HEK293 (cell line): ENCODE data around the gene REEP6.

Source experiments
- CTCF ChIA-PET: fragments of 350-600 bp; formaldehyde crosslinking; extraction: SDS; loops from one replicate; lab custom pipeline; 2021; ENCODE audit warnings: antibody characterized with exemption; lab: Yijun Ruan, JAX
- POLR2A ChIA-PET: fragments of 300-600 bp; formaldehyde crosslinking; extraction: SDS; loops from one replicate; lab custom pipeline; 2020; ENCODE audit warnings: antibody characterized with exemption, inconsistent platforms; lab: Yijun Ruan, JAX
- H3K27ac ChIP-seq: fragments of 200-500 bp; sonication (Bioruptor generic); 2 replicates; pipeline ENCODE4 v1.5.1; 2014; ENCODE audit warnings: low read depth, low read length, control low read depth, inconsistent platforms; ENCODE audit errors: extremely low read depth
- H3K36me3 ChIP-seq, 2 experiments: fragments of 200-500 bp in 1 of 2; sonication (Bioruptor generic) in 1 of 2; 1 replicate in 1 of 2; 2 replicates in 1 of 2; pipeline ENCODE4 v1.5.1; 2014 to 2017; ENCODE audit warnings: inconsistent platforms in 2 of 2, low read length in 2 of 2; ENCODE audit not compliant: control insufficient read depth in 2 of 2, insufficient read depth in 1 of 2
- H3K4me1 ChIP-seq: fragments of 200-500 bp; sonication (Bioruptor generic); 2 replicates; pipeline ENCODE4 v1.5.1; 2014; ENCODE audit warnings: mild to moderate bottlenecking, low read length, inconsistent platforms; ENCODE audit not compliant: control insufficient read depth, insufficient read depth
- H3K4me3 ChIP-seq: 2 replicates; pipeline ENCODE4 v1.5.1; 2011; ENCODE audit warnings: low read depth, mild to moderate bottlenecking, control low read depth, low read length, moderate library complexity
- H3K9me3 ChIP-seq: fragments of 200-500 bp; sonication (Bioruptor generic); 2 replicates; pipeline ENCODE4 v1.5.1; 2014; ENCODE audit warnings: low read depth, low read length, inconsistent platforms; ENCODE audit not compliant: control insufficient read depth, insufficient read depth
- GFI1B ChIP-seq: fragments of 450-650 bp; formaldehyde crosslinking; IDR thresholded peaks from 2 replicates; pipeline ENCODE4 v1.5.1; 2016; ENCODE audit warnings: missing biosample characterization, missing genetic modification characterization
- GLIS1 ChIP-seq: fragments of 450-650 bp; formaldehyde crosslinking; IDR thresholded peaks from 2 replicates; pipeline ENCODE4 v1.5.1; 2016; ENCODE audit warnings: missing biosample characterization, missing genetic modification characterization
- KLF7 ChIP-seq: fragments of 450-650 bp; formaldehyde crosslinking; IDR thresholded peaks from 2 replicates; pipeline ENCODE4 v1.5.1; 2016; ENCODE audit warnings: missing biosample characterization, missing genetic modification characterization, borderline replicate concordance
- SCRT1 ChIP-seq: fragments of 450-650 bp; formaldehyde crosslinking; IDR thresholded peaks from 2 replicates; pipeline ENCODE4 v1.5.1; 2016; ENCODE audit warnings: missing biosample characterization, missing genetic modification characterization, borderline replicate concordance
- ZBTB48 ChIP-seq: fragments of 450-650 bp; formaldehyde crosslinking; IDR thresholded peaks from 2 replicates; pipeline ENCODE4 v1.5.1; 2016; ENCODE audit warnings: missing biosample characterization, missing genetic modification characterization
- ZIC2 ChIP-seq: fragments of 450-650 bp; formaldehyde crosslinking; IDR thresholded peaks from 2 replicates; pipeline ENCODE4 v1.5.1; 2016; ENCODE audit warnings: missing biosample characterization, missing genetic modification characterization
- ZNF19 ChIP-seq: fragments of 450-650 bp; formaldehyde crosslinking; IDR thresholded peaks from 2 replicates; pipeline ENCODE4; 2016; ENCODE audit warnings: missing biosample characterization, missing genetic modification characterization, low read depth
- ZNF221 ChIP-seq: fragments of 450-650 bp; formaldehyde crosslinking; IDR thresholded peaks from 2 replicates; pipeline ENCODE4 v1.5.1; 2017; ENCODE audit warnings: missing biosample characterization, missing genetic modification characterization, borderline replicate concordance
- ZNF37A ChIP-seq: fragments of 450-650 bp; IDR thresholded peaks from 2 replicates; pipeline ENCODE4 v1.5.1; 2018; ENCODE audit warnings: missing biosample characterization, missing genetic modification characterization
- ZNF561 ChIP-seq: fragments of 450-650 bp; IDR thresholded peaks from 2 replicates; pipeline ENCODE4 v1.5.1; 2018; ENCODE audit warnings: missing biosample characterization, missing genetic modification characterization, borderline replicate concordance
- ZNF677 ChIP-seq: fragments of 450-650 bp; IDR thresholded peaks from 2 replicates; pipeline ENCODE4 v1.5.0; 2018; ENCODE audit warnings: missing biosample characterization, mild to moderate bottlenecking, missing genetic modification characterization, moderate library complexity
- ZNF785 ChIP-seq: fragments of 450-650 bp; formaldehyde crosslinking; IDR thresholded peaks from 2 replicates; pipeline ENCODE4 v1.5.1; 2016; ENCODE audit warnings: missing biosample characterization, missing genetic modification characterization
- ZNF843 ChIP-seq: fragments of 450-650 bp; formaldehyde crosslinking; IDR thresholded peaks from 2 replicates; pipeline ENCODE4 v1.5.1; 2016; ENCODE audit warnings: missing biosample characterization, missing genetic modification characterization
- ZXDB ChIP-seq: fragments of 450-650 bp; formaldehyde crosslinking; IDR thresholded peaks from 2 replicates; pipeline ENCODE4 v1.5.1; 2016; ENCODE audit warnings: missing biosample characterization, missing genetic modification characterization
- TF ChIP-seq, protein P1 (sequence below): fragments of 450-650 bp; formaldehyde crosslinking; IDR thresholded peaks from 2 replicates; pipeline ENCODE4 v1.5.1; 2017; ENCODE audit warnings: missing biosample characterization, mild to moderate bottlenecking, missing genetic modification characterization, moderate library complexity
- TF ChIP-seq, protein P2 (sequence below): fragments of 450-650 bp; formaldehyde crosslinking; IDR thresholded peaks from 2 replicates; pipeline ENCODE4 v1.5.1; 2016; ENCODE audit warnings: missing biosample characterization, missing genetic modification characterization, borderline replicate concordance

REEP6 gene

DNA sequence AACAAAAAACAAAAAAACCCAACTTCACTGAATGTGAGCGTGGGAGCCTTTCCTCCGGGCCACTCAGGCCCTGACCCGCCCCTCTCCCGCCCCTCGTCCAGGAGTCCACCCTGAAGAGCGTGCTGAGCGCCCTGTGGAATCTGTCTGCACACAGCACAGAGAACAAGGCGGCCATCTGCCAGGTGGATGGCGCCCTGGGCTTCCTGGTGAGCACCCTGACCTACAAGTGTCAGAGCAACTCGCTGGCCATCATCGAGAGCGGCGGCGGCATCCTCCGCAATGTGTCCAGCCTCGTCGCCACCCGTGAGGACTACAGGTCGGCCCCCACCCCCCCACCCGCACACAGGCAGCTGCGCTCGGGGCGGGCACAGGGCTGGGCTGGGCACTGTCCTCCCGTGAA is 29.1 kb upstream of the REEP6 start:
- CTCF ChIA-PET = no interaction called here
- Histone ChIP-seq H3K9me3 (no peaks in the 10 kb centered on the region), H3K36me3 (peaks cover 0 to 25% of the 10 kb centered on the region in 2 experiments; a peak in 1 of 3 replicates), H3K4me1 (no peaks in the 10 kb centered on the region), H3K4me3 (no peak overlapping the region), H3K27ac (no peak overlapping the region)
- TF ChIP-seq GFI1B (no peak), ZNF221 (tag by site-specific recombination) (no peak), ZIC2 (no peak), SCRT1 (tag by site-specific recombination) (no peak), ZBTB48 (no peak), ZNF19 (tag by site-specific recombination) (no peak), ZNF37A (tag by site-specific recombination) (no peak)
- TF ChIP-seq, protein P1, sequence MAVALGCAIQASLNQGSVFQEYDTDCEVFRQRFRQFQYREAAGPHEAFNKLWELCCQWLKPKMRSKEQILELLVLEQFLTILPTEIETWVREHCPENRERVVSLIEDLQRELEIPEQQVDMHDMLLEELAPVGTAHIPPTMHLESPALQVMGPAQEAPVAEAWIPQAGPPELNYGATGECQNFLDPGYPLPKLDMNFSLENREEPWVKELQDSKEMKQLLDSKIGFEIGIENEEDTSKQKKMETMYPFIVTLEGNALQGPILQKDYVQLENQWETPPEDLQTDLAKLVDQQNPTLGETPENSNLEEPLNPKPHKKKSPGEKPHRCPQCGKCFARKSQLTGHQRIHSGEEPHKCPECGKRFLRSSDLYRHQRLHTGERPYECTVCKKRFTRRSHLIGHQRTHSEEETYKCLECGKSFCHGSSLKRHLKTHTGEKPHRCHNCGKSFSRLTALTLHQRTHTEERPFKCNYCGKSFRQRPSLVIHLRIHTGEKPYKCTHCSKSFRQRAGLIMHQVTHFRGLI (tag by site-specific recombination) = no peak
- POLR2A ChIA-PET = interaction anchor here (0.7 kb wide), 1 partner anchor 131 kb away, joined by 7 read pairs; no protein-coding TSS in a partner anchor

DNA sequence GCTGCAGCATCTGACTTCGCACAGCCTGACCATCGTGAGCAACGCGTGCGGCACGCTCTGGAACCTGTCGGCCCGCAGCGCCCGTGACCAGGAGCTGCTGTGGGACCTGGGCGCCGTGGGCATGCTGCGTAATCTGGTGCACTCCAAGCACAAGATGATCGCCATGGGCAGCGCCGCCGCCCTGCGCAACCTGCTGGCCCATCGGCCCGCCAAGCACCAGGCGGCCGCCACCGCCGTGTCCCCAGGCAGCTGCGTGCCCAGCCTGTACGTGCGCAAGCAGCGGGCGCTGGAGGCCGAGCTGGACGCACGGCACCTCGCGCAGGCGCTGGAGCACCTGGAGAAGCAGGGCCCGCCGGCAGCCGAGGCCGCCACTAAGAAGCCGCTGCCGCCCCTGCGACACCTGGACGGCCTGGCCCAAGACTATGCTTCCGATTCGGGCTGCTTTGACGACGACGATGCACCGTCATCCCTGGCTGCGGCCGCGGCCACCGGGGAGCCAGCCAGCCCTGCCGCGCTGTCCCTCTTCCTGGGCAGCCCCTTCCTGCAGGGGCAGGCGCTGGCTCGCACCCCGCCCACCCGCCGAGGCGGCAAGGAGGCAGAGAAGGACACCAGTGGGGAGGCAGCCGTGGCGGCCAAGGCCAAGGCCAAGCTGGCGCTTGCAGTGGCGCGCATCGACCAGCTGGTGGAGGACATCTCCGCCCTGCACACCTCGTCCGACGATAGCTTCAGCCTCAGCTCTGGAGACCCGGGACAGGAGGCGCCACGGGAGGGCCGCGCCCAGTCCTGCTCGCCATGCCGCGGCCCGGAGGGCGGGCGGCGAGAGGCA is 25.6 kb upstream of the REEP6 start:
- Histone ChIP-seq H3K4me1 (peaks cover 4% of the 10 kb centered on the region), H3K4me3 (no peak overlapping the region), H3K27ac (no peak overlapping the region), H3K36me3 (peaks cover 0 to 16% of the 10 kb centered on the region in 2 experiments; a peak in 1 of 3 replicates), H3K9me3 (no peaks in the 10 kb centered on the region)
- POLR2A ChIA-PET = interaction anchor here (0.6 to 1.4 kb wide), 6 partner anchors 9 to 185 kb away, joined by 3 to 5 read pairs (median 4); partner anchors contain the start of gene REEP6
- CTCF ChIA-PET = interaction anchor here (0.5 to 1.5 kb wide), 10 partner anchors 8 to 696 kb away, joined by 3 to 5 read pairs (median 3); no protein-coding TSS in a partner anchor
- TF ChIP-seq GLIS1 (tag by site-specific recombination) = no peak
- no peak for TF ChIP-seq KLF7 (tag by site-specific recombination)
- no peak for TF ChIP-seq ZNF561 (tag by site-specific recombination)
- no peak for TF ChIP-seq ZXDB (tag by site-specific recombination)
- TF ChIP-seq, protein P2, sequence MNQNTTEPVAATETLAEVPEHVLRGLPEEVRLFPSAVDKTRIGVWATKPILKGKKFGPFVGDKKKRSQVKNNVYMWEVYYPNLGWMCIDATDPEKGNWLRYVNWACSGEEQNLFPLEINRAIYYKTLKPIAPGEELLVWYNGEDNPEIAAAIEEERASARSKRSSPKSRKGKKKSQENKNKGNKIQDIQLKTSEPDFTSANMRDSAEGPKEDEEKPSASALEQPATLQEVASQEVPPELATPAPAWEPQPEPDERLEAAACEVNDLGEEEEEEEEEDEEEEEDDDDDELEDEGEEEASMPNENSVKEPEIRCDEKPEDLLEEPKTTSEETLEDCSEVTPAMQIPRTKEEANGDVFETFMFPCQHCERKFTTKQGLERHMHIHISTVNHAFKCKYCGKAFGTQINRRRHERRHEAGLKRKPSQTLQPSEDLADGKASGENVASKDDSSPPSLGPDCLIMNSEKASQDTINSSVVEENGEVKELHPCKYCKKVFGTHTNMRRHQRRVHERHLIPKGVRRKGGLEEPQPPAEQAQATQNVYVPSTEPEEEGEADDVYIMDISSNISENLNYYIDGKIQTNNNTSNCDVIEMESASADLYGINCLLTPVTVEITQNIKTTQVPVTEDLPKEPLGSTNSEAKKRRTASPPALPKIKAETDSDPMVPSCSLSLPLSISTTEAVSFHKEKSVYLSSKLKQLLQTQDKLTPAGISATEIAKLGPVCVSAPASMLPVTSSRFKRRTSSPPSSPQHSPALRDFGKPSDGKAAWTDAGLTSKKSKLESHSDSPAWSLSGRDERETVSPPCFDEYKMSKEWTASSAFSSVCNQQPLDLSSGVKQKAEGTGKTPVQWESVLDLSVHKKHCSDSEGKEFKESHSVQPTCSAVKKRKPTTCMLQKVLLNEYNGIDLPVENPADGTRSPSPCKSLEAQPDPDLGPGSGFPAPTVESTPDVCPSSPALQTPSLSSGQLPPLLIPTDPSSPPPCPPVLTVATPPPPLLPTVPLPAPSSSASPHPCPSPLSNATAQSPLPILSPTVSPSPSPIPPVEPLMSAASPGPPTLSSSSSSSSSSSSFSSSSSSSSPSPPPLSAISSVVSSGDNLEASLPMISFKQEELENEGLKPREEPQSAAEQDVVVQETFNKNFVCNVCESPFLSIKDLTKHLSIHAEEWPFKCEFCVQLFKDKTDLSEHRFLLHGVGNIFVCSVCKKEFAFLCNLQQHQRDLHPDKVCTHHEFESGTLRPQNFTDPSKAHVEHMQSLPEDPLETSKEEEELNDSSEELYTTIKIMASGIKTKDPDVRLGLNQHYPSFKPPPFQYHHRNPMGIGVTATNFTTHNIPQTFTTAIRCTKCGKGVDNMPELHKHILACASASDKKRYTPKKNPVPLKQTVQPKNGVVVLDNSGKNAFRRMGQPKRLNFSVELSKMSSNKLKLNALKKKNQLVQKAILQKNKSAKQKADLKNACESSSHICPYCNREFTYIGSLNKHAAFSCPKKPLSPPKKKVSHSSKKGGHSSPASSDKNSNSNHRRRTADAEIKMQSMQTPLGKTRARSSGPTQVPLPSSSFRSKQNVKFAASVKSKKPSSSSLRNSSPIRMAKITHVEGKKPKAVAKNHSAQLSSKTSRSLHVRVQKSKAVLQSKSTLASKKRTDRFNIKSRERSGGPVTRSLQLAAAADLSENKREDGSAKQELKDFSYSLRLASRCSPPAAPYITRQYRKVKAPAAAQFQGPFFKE (tag by site-specific recombination) = no peak
- TF ChIP-seq ZNF677 (tag by site-specific recombination) = no peak
- no peak for TF ChIP-seq ZNF785 (tag by site-specific recombination)
- TF ChIP-seq ZNF843 (tag by site-specific recombination) = no peak
